NCI-H2227 (cell line): ENCODE results near the gene NHSL2.

Experiments used
- DNase-seq: peaks from one replicate; lab custom pipeline; 2025; ENCODE audit not compliant: unreplicated experiment; lab: John Stamatoyannopoulos, UW

Gene NHSL2

GRCh38 chrX:72126048-72126415 lies 215.4 kb downstream of the NHSL2 start:
- no peak for DNase-seq

- DNase-seq, result peak; percentile 90
Observed at GRCh38 chrX:72126539-72127140, 216.0 kb downstream of the NHSL2 start.

- no peak for DNase-seq
Observed at GRCh38 chrX:72127332-72127731, 216.7 kb downstream of the NHSL2 start.

- DNase-seq, result no peak
Observed at GRCh38 chrX:72128183-72128834, 217.7 kb downstream of the NHSL2 start.

GRCh38 chrX:72128881-72129280 lies 218.2 kb downstream of the NHSL2 start:
- DNase-seq, result peak; percentile 43

GRCh38 chrX:72129661-72130060 lies 219.0 kb downstream of the NHSL2 start:
- no peak for DNase-seq

- no peak for DNase-seq
Observed at GRCh38 chrX:72130156-72130761, 219.6 kb downstream of the NHSL2 start.

GRCh38 chrX:72130762-72131250 lies 220.2 kb downstream of the NHSL2 start:
- DNase-seq, result no peak

- peak; percentile 99 for DNase-seq
Observed at GRCh38 chrX:72131317-72132294, 221.0 kb downstream of the NHSL2 start, which contains the start of gene RTL5. Gene RTL5 (minus strand): TSS chrX:72131915.

- no peak for DNase-seq
Observed at GRCh38 chrX:72132456-72132855, 221.8 kb downstream of the NHSL2 start.

- no peak for DNase-seq
Observed at GRCh38 chrX:72133851-72134546, 223.4 kb downstream of the NHSL2 start.

GRCh38 chrX:72137846-72138495 lies 227.3 kb downstream of the NHSL2 start:
- no peak for DNase-seq

- DNase-seq, result no peak
Observed at GRCh38 chrX:72139538-72139937, 228.9 kb downstream of the NHSL2 start.

GRCh38 chrX:72141372-72142004 lies 230.8 kb downstream of the NHSL2 start:
- no peak for DNase-seq

GRCh38 chrX:72142094-72142793 lies 231.6 kb downstream of the NHSL2 start:
- DNase-seq, result peak; percentile 95

- no peak for DNase-seq
Observed at GRCh38 chrX:72142794-72143608, 232.4 kb downstream of the NHSL2 start.

GRCh38 chrX:72143609-72143907 lies 232.9 kb downstream of the NHSL2 start:
- DNase-seq, result no peak

GRCh38 chrX:72145181-72145580 lies 234.5 kb downstream of the NHSL2 start:
- no peak for DNase-seq
